ENCODE measurements around the gene YOD1. TPM values are rescaled to one million over a fixed set of nuclear protein-coding genes. Genes with fewer than 3 reads are reported as not detected.

The YOD1 gene
- polyA plus RNA-seq, 1 donor from 2014 or later, result 9.3 TPM

DNA sequence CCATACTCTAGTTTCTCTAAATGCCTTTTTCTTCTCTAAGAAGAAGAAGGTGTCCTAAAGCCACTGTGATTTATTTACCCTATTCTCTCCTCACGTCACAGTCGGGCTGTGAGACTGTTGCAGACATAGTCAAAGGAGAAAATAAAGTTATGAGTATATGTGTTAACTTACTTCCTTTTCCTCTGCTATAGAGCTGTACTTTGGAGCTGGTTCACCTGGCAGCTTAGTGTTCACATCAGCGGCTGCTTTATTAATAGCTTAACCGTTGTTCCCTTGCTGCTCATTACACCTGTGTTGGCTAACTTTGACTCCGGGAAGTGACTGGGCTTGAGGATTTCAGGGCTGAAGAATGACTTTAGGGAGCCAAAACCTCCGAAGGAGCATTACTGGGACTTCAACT, 5.7 kb upstream of the YOD1 start:
- Histone ChIP-seq H3K27me3 (ENCODE audit: insufficient read depth, low read depth, low read length) (no peaks in the 10 kb centered on the region), H3K9ac (ENCODE audit: low read length) (no peak overlapping the region), H3K27ac (ENCODE audit: low read length) (no peak overlapping the region), H3K36me3 (ENCODE audit: insufficient read depth, low read length) (no peaks in the 10 kb centered on the region), H3K4me3 (ENCODE audit: low read length) (no peak overlapping the region), H2AFZ (ENCODE audit: low read depth, low read length) (no peak overlapping the region), H4K20me1 (ENCODE audit: insufficient read depth) (no peaks in the 10 kb centered on the region), H3K9me2 (ENCODE audit: insufficient read depth, low read length) (no peaks in the 10 kb centered on the region), H3K4me2 (ENCODE audit: low read length) (no peak overlapping the region), H3K9me3 (ENCODE audit: low read length) (no peaks in the 10 kb centered on the region), H3F3A (ENCODE audit: insufficient read depth, low read length, poor library complexity, severe bottlenecking) (no peaks in the 10 kb centered on the region), H3K79me2 (replicated peaks; ENCODE audit: insufficient read depth, low read length) (no peaks in the 10 kb centered on the region)
- no peak for TF ChIP-seq POLR2AphosphoS5 (IDR thresholded peaks at IDR 0.05)
- TF ChIP-seq EZH2 (IDR thresholded peaks at IDR 0.05; ENCODE audit: borderline replicate concordance, insufficient read depth, low read length, poor library complexity, severe bottlenecking), result no peak
- no peak for TF ChIP-seq TAF1 (IDR thresholded peaks at IDR 0.05; ENCODE audit: low read depth)
- TF ChIP-seq, protein P1, sequence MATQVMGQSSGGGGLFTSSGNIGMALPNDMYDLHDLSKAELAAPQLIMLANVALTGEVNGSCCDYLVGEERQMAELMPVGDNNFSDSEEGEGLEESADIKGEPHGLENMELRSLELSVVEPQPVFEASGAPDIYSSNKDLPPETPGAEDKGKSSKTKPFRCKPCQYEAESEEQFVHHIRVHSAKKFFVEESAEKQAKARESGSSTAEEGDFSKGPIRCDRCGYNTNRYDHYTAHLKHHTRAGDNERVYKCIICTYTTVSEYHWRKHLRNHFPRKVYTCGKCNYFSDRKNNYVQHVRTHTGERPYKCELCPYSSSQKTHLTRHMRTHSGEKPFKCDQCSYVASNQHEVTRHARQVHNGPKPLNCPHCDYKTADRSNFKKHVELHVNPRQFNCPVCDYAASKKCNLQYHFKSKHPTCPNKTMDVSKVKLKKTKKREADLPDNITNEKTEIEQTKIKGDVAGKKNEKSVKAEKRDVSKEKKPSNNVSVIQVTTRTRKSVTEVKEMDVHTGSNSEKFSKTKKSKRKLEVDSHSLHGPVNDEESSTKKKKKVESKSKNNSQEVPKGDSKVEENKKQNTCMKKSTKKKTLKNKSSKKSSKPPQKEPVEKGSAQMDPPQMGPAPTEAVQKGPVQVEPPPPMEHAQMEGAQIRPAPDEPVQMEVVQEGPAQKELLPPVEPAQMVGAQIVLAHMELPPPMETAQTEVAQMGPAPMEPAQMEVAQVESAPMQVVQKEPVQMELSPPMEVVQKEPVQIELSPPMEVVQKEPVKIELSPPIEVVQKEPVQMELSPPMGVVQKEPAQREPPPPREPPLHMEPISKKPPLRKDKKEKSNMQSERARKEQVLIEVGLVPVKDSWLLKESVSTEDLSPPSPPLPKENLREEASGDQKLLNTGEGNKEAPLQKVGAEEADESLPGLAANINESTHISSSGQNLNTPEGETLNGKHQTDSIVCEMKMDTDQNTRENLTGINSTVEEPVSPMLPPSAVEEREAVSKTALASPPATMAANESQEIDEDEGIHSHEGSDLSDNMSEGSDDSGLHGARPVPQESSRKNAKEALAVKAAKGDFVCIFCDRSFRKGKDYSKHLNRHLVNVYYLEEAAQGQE (IDR thresholded peaks at IDR 0.05; ENCODE audit: borderline replicate concordance), result no peak
- TF ChIP-seq EP300 (conservative IDR thresholded peaks at IDR 0.05; ENCODE audit: poor library complexity, severe bottlenecking), result no peak
- TF ChIP-seq SMC3 (conservative IDR thresholded peaks at IDR 0.05; ENCODE audit: poor library complexity), result no peak
- no peak for TF ChIP-seq RAD21 (conservative IDR thresholded peaks at IDR 0.05)
- TF ChIP-seq, protein P2, sequence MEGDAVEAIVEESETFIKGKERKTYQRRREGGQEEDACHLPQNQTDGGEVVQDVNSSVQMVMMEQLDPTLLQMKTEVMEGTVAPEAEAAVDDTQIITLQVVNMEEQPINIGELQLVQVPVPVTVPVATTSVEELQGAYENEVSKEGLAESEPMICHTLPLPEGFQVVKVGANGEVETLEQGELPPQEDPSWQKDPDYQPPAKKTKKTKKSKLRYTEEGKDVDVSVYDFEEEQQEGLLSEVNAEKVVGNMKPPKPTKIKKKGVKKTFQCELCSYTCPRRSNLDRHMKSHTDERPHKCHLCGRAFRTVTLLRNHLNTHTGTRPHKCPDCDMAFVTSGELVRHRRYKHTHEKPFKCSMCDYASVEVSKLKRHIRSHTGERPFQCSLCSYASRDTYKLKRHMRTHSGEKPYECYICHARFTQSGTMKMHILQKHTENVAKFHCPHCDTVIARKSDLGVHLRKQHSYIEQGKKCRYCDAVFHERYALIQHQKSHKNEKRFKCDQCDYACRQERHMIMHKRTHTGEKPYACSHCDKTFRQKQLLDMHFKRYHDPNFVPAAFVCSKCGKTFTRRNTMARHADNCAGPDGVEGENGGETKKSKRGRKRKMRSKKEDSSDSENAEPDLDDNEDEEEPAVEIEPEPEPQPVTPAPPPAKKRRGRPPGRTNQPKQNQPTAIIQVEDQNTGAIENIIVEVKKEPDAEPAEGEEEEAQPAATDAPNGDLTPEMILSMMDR (IDR thresholded peaks at IDR 0.05; ENCODE audit: poor library complexity, severe bottlenecking), result no peak
- no peak for TF ChIP-seq MXI1 (conservative IDR thresholded peaks at IDR 0.05; ENCODE audit: poor library complexity, severe bottlenecking)

DNA sequence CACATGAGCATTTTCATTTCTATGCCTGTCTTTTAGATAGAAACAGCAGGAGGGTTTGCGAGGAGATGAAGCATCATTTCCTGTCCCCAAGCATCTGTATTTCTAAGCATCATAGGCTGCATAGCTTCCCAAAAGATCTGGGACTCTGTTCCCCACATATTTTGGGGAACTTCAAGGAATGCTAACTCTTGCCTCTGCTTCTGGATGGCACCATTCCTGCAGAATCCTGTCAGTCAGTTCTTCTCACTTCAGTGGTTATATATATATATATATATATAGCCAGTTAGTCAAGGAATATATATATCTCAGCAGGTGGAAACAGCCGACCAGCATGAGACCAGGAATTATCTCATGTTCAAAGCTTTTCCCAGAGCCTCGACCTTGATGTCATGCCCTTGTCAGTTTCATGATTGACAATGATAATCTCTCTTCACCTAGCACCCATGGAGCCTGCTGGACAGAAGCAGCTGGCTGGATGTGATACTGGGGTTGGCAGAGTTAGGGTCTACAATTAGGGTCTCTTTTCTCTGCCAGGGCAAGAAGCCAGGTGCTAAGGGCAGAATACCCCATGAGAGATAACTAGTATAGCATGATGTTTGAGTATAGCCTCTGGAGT, 4.5 kb upstream of the YOD1 start:
- H3K9ac ChIP-seq (ENCODE audit: low read length), result no peak overlapping the region
- H2AFZ ChIP-seq (ENCODE audit: low read depth, low read length), result no peak overlapping the region
- H3F3A ChIP-seq (ENCODE audit: insufficient read depth, low read length, poor library complexity, severe bottlenecking), result no peaks in the 10 kb centered on the region
- no peak overlapping the region for H3K27ac ChIP-seq (ENCODE audit: low read length)
- H3K27me3 ChIP-seq (ENCODE audit: insufficient read depth, low read depth, low read length), result no peaks in the 10 kb centered on the region
- H3K79me2 ChIP-seq (replicated peaks; ENCODE audit: insufficient read depth, low read length), result no peaks in the 10 kb centered on the region
- no peak overlapping the region for H3K4me2 ChIP-seq (ENCODE audit: low read length)
- H3K4me3 ChIP-seq (ENCODE audit: low read length), result no peak overlapping the region
- no peaks in the 10 kb centered on the region for H3K9me2 ChIP-seq (ENCODE audit: insufficient read depth, low read length)
- no peak for TF ChIP-seq TAF1 (IDR thresholded peaks at IDR 0.05; ENCODE audit: low read depth)
- TF ChIP-seq SMC3 (conservative IDR thresholded peaks at IDR 0.05; ENCODE audit: poor library complexity), result no peak
- TF ChIP-seq EZH2 (IDR thresholded peaks at IDR 0.05; ENCODE audit: borderline replicate concordance, insufficient read depth, low read length, poor library complexity, severe bottlenecking), result no peak
- TF ChIP-seq EP300 (conservative IDR thresholded peaks at IDR 0.05; ENCODE audit: poor library complexity, severe bottlenecking), result no peak
- no peak for TF ChIP-seq POLR2AphosphoS5 (IDR thresholded peaks at IDR 0.05)
- no peak for TF ChIP-seq RAD21 (conservative IDR thresholded peaks at IDR 0.05)
- TF ChIP-seq, protein P1 (IDR thresholded peaks at IDR 0.05; ENCODE audit: borderline replicate concordance), result no peak
- TF ChIP-seq MXI1 (conservative IDR thresholded peaks at IDR 0.05; ENCODE audit: poor library complexity, severe bottlenecking), result no peak
- TF ChIP-seq, protein P2 (IDR thresholded peaks at IDR 0.05; ENCODE audit: poor library complexity, severe bottlenecking), result no peak
- H3K36me3 ChIP-seq (ENCODE audit: insufficient read depth, low read length), result no peaks in the 10 kb centered on the region
- no peaks in the 10 kb centered on the region for H4K20me1 ChIP-seq (ENCODE audit: insufficient read depth)
- no peaks in the 10 kb centered on the region for H3K9me3 ChIP-seq (ENCODE audit: low read length)

Data from neural cell (in vitro differentiated cells).